Measurements from ENCODE around the gene KANK4. TPM values are rescaled to one million over a fixed set of nuclear protein-coding genes. Genes with fewer than 3 reads are reported as not detected.
"Not testable (repeated sequence)": the region's sequence is repeated elsewhere in the genome, so short reads cannot be mapped to it uniquely, and the experiment has no call there.

KANK4 gene
- total RNA-seq, 4 donors from 2014 or later: 0.54 to 0.59 (median 0.56) TPM; not detected in 1

DNA sequence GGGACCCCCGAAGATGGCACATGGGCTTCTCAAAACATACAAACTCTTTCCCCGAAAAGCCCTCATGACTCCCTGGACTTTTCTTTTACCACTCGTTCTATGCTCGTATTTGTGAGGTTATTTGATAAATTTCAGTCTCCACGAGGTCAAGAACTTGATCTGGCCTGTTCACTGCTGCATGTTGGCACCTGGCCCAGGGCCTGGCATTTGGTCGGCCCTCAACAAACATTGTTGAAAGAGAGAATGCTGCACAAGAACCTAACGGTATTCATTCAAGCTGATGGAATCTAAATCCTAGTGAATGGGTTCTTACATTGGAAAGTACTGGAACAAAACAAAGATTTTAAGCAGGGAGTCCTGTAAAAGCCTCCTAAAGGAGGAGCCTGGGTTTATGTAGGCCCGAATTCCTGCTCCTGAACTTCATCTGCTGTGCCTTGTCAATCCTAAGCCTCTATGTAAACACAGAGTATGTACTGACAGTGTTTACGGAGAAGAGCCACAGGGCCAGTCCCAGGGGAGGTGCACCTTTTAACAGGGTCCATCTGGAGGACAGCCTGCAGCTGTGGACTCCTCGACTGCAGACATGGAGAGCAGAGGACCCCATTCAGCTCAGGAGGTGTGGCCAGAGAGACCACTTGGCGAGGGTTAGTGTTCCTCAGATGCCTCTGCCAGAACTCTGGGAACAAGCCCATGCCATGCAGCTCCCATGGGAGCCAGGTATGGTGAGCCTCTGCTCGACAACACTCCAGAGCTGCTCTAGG lies 77.7 kb downstream of the KANK4 start:
- 43 to 48% methylated on average over 12 of the region's 12 CpGs for WGBS, 2 donors
- TF ChIP-seq, protein P1, sequence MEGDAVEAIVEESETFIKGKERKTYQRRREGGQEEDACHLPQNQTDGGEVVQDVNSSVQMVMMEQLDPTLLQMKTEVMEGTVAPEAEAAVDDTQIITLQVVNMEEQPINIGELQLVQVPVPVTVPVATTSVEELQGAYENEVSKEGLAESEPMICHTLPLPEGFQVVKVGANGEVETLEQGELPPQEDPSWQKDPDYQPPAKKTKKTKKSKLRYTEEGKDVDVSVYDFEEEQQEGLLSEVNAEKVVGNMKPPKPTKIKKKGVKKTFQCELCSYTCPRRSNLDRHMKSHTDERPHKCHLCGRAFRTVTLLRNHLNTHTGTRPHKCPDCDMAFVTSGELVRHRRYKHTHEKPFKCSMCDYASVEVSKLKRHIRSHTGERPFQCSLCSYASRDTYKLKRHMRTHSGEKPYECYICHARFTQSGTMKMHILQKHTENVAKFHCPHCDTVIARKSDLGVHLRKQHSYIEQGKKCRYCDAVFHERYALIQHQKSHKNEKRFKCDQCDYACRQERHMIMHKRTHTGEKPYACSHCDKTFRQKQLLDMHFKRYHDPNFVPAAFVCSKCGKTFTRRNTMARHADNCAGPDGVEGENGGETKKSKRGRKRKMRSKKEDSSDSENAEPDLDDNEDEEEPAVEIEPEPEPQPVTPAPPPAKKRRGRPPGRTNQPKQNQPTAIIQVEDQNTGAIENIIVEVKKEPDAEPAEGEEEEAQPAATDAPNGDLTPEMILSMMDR (IDR thresholded peaks at IDR 0.05): no peak
- TF ChIP-seq POLR2A (IDR thresholded peaks at IDR 0.05): no peak
- Histone ChIP-seq H3K27ac (no peak overlapping the region), H3K4me3 (replicated peaks in 1 of 3) (no peak overlapping the region), H3K27me3 (no peaks in the 10 kb centered on the region), H3K4me1 (no peaks in the 10 kb centered on the region), H3K36me3 (no peaks in the 10 kb centered on the region), H3K9me3 (no peaks in the 10 kb centered on the region)
- intact Hi-C loops (cut with DNase I): no loop called here
- DNase-seq: peak; percentile 65 to 81

DNA sequence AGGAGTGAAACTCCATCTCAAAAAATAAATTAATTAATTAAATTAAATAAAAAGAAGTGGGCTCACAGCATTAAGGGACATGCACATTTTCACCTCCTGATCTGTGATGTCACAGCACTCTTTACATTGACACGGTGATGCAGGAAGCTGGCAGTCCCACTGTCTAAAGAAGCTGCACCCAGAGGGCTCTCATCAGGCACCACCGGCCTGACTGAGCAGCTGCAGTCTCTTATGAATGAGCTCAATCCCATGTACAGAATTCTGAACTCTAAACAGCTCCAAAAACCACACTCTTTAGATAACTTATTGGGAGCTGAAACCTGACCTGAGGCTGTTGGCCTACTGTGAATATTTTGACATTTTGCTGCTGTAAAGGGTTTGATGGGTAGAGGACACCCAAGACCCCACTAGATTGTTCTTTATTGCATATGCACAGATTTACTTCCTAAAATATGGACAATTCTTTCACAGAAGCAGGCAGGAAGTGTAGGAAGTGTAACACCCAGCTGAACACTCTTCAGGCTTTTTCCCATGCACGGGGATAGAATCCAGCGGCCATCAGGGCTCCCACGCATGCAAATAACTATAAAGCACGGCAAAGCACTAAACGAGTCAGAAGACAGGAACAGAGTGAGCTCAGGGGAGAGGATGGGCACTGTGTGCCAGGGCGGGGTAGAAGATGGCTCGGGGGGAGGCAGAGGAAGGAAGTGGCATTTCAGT lies 78.4 kb downstream of the KANK4 start:
- intact Hi-C loops (cut with DNase I): no loop called here
- Histone ChIP-seq H3K27me3 (no peaks in the 10 kb centered on the region), H3K36me3 (no peaks in the 10 kb centered on the region), H3K4me1 (no peaks in the 10 kb centered on the region), H3K4me3 (replicated peaks in 1 of 3) (no peak overlapping the region), H3K27ac (no peak overlapping the region), H3K9me3 (no peaks in the 10 kb centered on the region)
- TF ChIP-seq, protein P1 (IDR thresholded peaks at IDR 0.05): no peak
- no peak for TF ChIP-seq POLR2A (IDR thresholded peaks at IDR 0.05)
- WGBS, 2 donors: 73 to 76% methylated on average over 9 of the region's 9 CpGs
- DNase-seq: no peak

DNA sequence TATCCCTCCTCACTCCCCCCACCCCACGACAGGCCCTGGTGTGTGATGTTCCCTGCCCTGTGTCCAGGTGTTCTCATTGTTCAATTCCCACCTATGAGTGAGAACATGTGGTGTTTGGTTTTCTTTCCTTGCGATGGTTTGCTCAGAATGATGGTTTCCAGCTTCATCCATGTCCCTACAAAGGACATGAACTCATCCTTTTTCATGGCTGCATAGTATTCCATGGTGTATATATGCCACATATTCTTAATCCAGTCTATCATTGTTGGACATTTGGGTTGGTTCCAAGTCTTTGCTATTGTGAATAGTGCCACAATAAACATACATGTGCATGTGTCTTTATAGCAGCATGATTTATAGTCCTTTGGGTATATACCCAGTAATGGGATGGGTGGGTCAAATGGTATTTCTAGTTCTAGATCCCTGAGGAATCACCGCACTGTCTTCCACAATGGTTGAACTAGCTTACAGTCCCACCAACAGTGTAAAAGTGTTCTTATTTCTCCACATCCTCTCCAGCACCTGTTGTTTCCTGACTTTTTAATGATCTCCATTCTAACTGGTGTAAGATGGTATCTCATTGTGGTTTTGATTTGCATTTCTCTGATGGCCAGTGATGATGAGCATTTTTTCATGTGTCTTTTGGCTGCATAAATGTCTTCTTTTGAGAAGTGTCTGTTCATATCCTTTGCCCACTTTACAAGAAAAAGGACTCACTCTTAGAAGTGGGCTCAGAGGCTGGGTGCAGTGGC lies 79.4 kb downstream of the KANK4 start:
- WGBS, 2 donors: 94 to 96% methylated on average over 3 of the region's 3 CpGs
- DNase-seq; H3K4me1 ChIP-seq; H3K4me3 ChIP-seq (replicated peaks in 1 of 3); H3K27ac ChIP-seq; H3K9me3 ChIP-seq; intact Hi-C loops (cut with DNase I); H3K36me3 ChIP-seq; H3K27me3 ChIP-seq: not testable (repeated sequence)

DNA sequence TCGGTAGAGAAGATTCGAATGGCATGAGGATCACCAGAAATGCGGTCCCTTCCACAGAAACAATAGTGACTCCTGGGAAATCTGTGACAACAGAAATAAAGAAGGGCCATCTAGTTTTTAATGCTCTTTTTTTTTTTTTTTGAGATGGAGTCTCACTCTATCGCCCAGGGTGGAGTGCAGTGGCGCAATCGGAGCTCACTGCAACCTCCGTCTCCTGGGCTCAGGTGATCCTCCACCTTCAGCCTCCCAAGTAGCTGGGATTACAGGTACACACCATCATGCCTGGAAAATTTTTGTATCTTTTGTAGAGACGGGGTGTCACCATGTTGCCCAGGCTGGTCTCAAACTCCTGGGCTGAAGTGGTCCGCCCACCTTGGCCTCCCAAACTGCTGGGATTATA lies 80.7 kb downstream of the KANK4 start:
- H3K36me3 ChIP-seq: no peaks in the 10 kb centered on the region
- intact Hi-C loops (cut with DNase I): no loop called here
- DNase-seq: no peak
- TF ChIP-seq, protein P1 (IDR thresholded peaks at IDR 0.05): no peak
- TF ChIP-seq POLR2A (IDR thresholded peaks at IDR 0.05): no peak
- no peaks in the 10 kb centered on the region for H3K4me1 ChIP-seq
- H3K4me3 ChIP-seq (replicated peaks in 1 of 3): no peak overlapping the region
- H3K9me3 ChIP-seq: no peaks in the 10 kb centered on the region
- H3K27ac ChIP-seq: no peak overlapping the region
- 91 to 94% methylated on average over 9 of the region's 9 CpGs for WGBS, 2 donors
- no peaks in the 10 kb centered on the region for H3K27me3 ChIP-seq

DNA sequence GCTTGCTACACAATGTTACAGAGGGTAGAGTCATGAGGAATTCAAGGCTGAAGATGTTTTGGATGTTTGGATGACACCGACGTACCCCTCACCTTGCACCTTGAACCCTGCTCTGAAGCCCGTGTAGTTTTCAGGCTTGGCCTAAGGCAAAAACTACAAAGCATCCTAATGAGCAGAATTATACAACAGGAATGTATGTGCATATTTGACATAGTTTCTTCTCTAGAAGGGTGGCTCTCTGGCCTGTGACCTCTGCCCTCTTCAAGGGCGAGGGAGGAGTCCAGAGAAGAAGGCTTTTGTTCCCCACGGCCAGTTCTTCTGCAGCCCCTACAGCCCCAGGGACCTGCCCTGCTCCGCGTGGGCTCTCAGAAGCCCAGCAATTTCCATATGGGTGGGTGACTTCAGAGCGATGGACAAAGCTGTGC lies 81.3 kb downstream of the KANK4 start:
- Histone ChIP-seq H3K4me3 (replicated peaks in 1 of 3) (no peak overlapping the region), H3K27me3 (no peaks in the 10 kb centered on the region), H3K4me1 (no peaks in the 10 kb centered on the region), H3K27ac (no peak overlapping the region), H3K9me3 (no peaks in the 10 kb centered on the region), H3K36me3 (no peaks in the 10 kb centered on the region)
- no peak for DNase-seq
- whole genome bisulfite sequencing, 2 donors: 73 to 78% methylated on average over 8 of the region's 8 CpGs
- TF ChIP-seq, protein P1 (IDR thresholded peaks at IDR 0.05): no peak
- no peak for TF ChIP-seq POLR2A (IDR thresholded peaks at IDR 0.05)
- intact Hi-C loops (cut with DNase I): no loop called here
